GM12878 (cell line): ENCODE data around the gene TMEM30A.

ENCODE experiments used
- ATF7 ChIP-seq: fragments of 450-650 bp; IDR thresholded peaks from 2 replicates; pipeline ENCODE4 v1.6.1; 2016; ENCODE audit warnings: low read depth, mild to moderate bottlenecking
- EP300 ChIP-seq, 2 experiments: fragments of 150-350 bp in 1 of 2; IDR thresholded peaks; 2 replicates each; pipeline ENCODE4 v1.6.1; 2011 to 2012; ENCODE audit warnings: low read depth in 2 of 2, low read length in 2 of 2, borderline replicate concordance in 1 of 2, improper control_type of control experiment in 1 of 2, inconsistent platforms in 1 of 2; ENCODE audit not compliant: control insufficient read depth in 1 of 2
- EZH2 ChIP-seq: IDR thresholded peaks from 2 replicates; pipeline ENCODE4 v1.6.1; 2012; ENCODE audit warnings: low read depth, mild to moderate bottlenecking, control low read depth, inconsistent platforms, low read length, borderline replicate concordance; ENCODE audit not compliant: control insufficient read depth
- GABPA ChIP-seq: IDR thresholded peaks from 2 replicates; pipeline ENCODE4 v1.6.1; 2014; ENCODE audit warnings: antibody characterized with exemption, low read depth, mild to moderate bottlenecking, inconsistent platforms
- IKZF2 ChIP-seq, 2 experiments: fragments of 450-650 bp; IDR thresholded peaks; 2 replicates each; pipeline ENCODE4 v1.6.1; 2017; ENCODE audit warnings: mild to moderate bottlenecking in 2 of 2, moderate library complexity in 2 of 2
- NFIC ChIP-seq: IDR thresholded peaks from 2 replicates; pipeline ENCODE4 v1.6.1; 2012; ENCODE audit warnings: low read depth, mild to moderate bottlenecking, inconsistent platforms, low read length, moderate library complexity
- NR2C2 ChIP-seq: IDR thresholded peaks from 2 replicates; pipeline ENCODE4 v1.6.1; 2011; ENCODE audit warnings: borderline replicate concordance, low read depth; ENCODE audit not compliant: control insufficient read depth, insufficient read length
- TAF1 ChIP-seq: IDR thresholded peaks from 2 replicates; pipeline ENCODE4 v1.6.1; 2011; ENCODE audit warnings: mild to moderate bottlenecking, low read depth, low read length, borderline replicate concordance
- TF ChIP-seq, protein P1 (sequence below), 3 experiments: IDR thresholded peaks in 2 of 3; conservative IDR thresholded peaks in 1 of 3; 2 replicates each; pipeline ENCODE4 v1.5.1; 2011; ENCODE audit warnings: low read depth in 3 of 3, low read length in 3 of 3, mild to moderate bottlenecking in 3 of 3, control low read depth in 2 of 3, moderate library complexity in 2 of 3, inconsistent platforms in 1 of 3, mixed read lengths in 1 of 3; ENCODE audit not compliant: control insufficient read depth in 2 of 3, insufficient read depth in 1 of 3; ENCODE audit errors: extremely low read depth in 1 of 3

- TF ChIP-seq GABPA (no peak), NFIC (no peak), ATF7 (no peak), EZH2 (no peak), IKZF2 (IDR thresholded peaks at IDR 0.05) (no peak), EP300 (IDR thresholded peaks at IDR 0.05; ENCODE audit: borderline replicate concordance in 1 of 2, control insufficient read depth in 1 of 2, low read depth in 2 of 2, low read length in 2 of 2) (no peak), NR2C2 (no peak), TAF1 (no peak)
- TF ChIP-seq, protein P1, sequence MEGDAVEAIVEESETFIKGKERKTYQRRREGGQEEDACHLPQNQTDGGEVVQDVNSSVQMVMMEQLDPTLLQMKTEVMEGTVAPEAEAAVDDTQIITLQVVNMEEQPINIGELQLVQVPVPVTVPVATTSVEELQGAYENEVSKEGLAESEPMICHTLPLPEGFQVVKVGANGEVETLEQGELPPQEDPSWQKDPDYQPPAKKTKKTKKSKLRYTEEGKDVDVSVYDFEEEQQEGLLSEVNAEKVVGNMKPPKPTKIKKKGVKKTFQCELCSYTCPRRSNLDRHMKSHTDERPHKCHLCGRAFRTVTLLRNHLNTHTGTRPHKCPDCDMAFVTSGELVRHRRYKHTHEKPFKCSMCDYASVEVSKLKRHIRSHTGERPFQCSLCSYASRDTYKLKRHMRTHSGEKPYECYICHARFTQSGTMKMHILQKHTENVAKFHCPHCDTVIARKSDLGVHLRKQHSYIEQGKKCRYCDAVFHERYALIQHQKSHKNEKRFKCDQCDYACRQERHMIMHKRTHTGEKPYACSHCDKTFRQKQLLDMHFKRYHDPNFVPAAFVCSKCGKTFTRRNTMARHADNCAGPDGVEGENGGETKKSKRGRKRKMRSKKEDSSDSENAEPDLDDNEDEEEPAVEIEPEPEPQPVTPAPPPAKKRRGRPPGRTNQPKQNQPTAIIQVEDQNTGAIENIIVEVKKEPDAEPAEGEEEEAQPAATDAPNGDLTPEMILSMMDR (IDR thresholded peaks at IDR 0.05 in 2 of 3, conservative IDR thresholded peaks at IDR 0.05 in 1 of 3; ENCODE audit: control insufficient read depth in 2 of 3, extremely low read depth in 1 of 3, insufficient read depth in 1 of 3, low read depth in 3 of 3, low read length in 3 of 3), result no peak
Measured at GRCh38 chr6:75299801-75300530, 15.4 kb upstream of the TMEM30A start.
